ENCODE results near the gene CRYAB. TPM values are rescaled to one million over a fixed set of nuclear protein-coding genes. Genes with fewer than 3 reads are reported as not detected.
"Not testable (repeated sequence)": the region's sequence is repeated elsewhere in the genome, so short reads cannot be mapped to it uniquely, and the experiment has no call there.

CRYAB gene
- total and polyA plus RNA-seq, 2 experiments from 2014 or later, result 15.3 to 91.8 TPM

DNA sequence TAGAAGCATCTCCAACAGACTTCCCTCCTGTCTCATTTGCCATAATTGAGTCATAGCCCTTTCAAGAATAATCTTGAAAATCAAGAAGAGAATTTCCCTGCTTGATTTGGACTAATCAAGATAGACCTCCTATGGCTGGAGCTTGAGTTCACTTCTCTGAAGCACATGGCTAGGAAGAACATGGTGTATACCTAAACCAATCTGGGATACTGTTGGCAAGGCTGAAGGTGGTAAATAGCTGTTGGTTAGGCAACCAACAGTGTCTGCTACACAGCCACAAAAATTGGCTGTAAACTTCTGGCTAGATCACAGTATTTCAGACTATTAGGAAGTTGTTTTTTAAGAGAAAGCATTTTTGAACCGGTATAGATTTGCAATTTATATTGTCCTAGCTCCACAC is 4.9 kb downstream of the CRYAB start:
- DNase-seq (ENCODE audit: low read depth in 1 of 2, low spot score in 1 of 2), result no peak
- Histone ChIP-seq H3K9me3 (ENCODE audit: low read depth) (no peaks in the 10 kb centered on the region), H3K4me3 (no peak overlapping the region), H3K27me3 (no peaks in the 10 kb centered on the region), H3K4me1 (ENCODE audit: low read depth) (peaks cover 27% of the 10 kb centered on the region), H3K36me3 (no peaks in the 10 kb centered on the region), H3K27ac (no peak overlapping the region)
- TF ChIP-seq, protein P1, sequence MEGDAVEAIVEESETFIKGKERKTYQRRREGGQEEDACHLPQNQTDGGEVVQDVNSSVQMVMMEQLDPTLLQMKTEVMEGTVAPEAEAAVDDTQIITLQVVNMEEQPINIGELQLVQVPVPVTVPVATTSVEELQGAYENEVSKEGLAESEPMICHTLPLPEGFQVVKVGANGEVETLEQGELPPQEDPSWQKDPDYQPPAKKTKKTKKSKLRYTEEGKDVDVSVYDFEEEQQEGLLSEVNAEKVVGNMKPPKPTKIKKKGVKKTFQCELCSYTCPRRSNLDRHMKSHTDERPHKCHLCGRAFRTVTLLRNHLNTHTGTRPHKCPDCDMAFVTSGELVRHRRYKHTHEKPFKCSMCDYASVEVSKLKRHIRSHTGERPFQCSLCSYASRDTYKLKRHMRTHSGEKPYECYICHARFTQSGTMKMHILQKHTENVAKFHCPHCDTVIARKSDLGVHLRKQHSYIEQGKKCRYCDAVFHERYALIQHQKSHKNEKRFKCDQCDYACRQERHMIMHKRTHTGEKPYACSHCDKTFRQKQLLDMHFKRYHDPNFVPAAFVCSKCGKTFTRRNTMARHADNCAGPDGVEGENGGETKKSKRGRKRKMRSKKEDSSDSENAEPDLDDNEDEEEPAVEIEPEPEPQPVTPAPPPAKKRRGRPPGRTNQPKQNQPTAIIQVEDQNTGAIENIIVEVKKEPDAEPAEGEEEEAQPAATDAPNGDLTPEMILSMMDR (IDR thresholded peaks at IDR 0.05; ENCODE audit: low read depth, low read length), result no peak

DNA sequence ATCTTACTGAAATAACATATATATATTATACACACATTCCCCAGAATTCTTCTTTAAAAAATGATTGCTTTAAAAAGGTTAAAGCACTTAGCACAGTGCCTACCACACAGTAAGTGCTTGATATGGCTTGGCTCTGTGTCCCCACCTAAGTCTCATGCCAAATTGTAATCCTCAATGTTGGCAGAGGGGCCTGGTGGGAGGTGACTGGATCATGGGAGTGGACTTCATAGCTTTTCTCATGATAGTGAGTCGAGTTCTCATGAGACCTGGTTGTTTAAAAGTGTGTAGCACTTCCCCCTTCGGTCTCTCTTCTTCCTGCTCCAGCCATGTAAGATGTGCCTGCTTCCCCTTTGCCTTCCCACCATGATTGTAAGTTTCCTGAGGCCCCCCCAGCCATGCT is 6.2 kb downstream of the CRYAB start:
- no peak for DNase-seq (ENCODE audit: low read depth in 1 of 2, low spot score in 1 of 2)
- H3K36me3 ChIP-seq, result no peaks in the 10 kb centered on the region
- no peak overlapping the region for H3K4me3 ChIP-seq
- no peak overlapping the region for H3K27ac ChIP-seq
- TF ChIP-seq, protein P1 (IDR thresholded peaks at IDR 0.05; ENCODE audit: low read depth, low read length), result no peak
- no peaks in the 10 kb centered on the region for H3K27me3 ChIP-seq
- H3K9me3 ChIP-seq (ENCODE audit: low read depth), result no peaks in the 10 kb centered on the region
- peaks cover 15% of the 10 kb centered on the region for H3K4me1 ChIP-seq (ENCODE audit: low read depth)

DNA sequence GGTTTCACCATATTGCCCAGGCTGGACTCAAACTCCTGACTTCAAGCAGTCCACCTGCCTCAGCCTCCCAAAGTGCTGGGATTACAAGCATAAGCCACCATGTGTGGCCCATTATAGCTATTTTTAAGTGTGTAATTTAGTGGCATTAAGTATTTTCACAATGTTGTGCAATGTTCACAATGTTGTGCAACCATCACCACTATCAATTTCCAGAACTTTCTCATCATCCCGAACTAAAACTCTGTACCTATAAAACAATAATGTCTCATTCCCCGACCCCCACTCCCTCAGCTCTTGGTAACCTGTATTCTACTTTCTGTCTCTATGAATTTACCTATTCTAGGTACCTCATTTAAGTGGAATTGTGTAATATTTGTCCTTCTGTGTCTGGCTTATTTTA is 24.7 kb downstream of the CRYAB start:
- H3K36me3 ChIP-seq, result peaks cover 4% of the 10 kb centered on the region
- TF ChIP-seq, protein P1 (IDR thresholded peaks at IDR 0.05; ENCODE audit: low read depth, low read length), result no peak

DNA sequence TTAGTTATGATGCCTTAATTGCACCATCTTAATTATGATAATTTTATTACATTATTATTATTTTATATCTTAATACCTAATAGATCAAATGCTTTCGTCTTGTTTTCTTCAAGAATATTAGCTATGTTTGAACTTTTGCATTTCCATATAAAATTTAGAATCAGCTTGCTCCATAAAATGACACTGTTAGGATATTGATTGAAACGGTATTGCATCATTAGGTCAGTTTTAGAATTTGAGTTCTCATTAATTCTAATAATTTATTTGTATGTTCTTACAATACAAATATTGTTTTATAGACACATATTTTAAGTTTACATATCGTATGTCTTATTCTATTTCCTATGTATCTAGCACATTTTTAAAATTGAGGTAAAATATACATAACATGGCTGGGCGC is 25.5 kb downstream of the CRYAB start:
- no peak overlapping the region for H3K4me3 ChIP-seq
- no peak overlapping the region for H3K27ac ChIP-seq
- TF ChIP-seq, protein P1 (IDR thresholded peaks at IDR 0.05; ENCODE audit: low read depth, low read length), result no peak
- no peak for DNase-seq (ENCODE audit: low read depth in 1 of 2, low spot score in 1 of 2)
- peaks cover 4% of the 10 kb centered on the region for H3K36me3 ChIP-seq
- H3K27me3 ChIP-seq, result no peaks in the 10 kb centered on the region
- no peaks in the 10 kb centered on the region for H3K9me3 ChIP-seq (ENCODE audit: low read depth)
- H3K4me1 ChIP-seq (ENCODE audit: low read depth), result no peaks in the 10 kb centered on the region

More for the DNA sequence above, 24.7 kb downstream of the CRYAB start:
- H3K9me3 ChIP-seq (ENCODE audit: low read depth), result no peaks in the 10 kb centered on the region
- no peak overlapping the region for H3K4me3 ChIP-seq
- H3K27ac ChIP-seq, result no peak overlapping the region
- DNase-seq (ENCODE audit: low read depth in 1 of 2, low spot score in 1 of 2), result no peak
- no peaks in the 10 kb centered on the region for H3K4me1 ChIP-seq (ENCODE audit: low read depth)
- no peaks in the 10 kb centered on the region for H3K27me3 ChIP-seq

GRCh38 chr11:111885053-111885452 is 26.5 kb downstream of the CRYAB start:
- not testable (repeated sequence) for H3K4me3 ChIP-seq; H3K9me3 ChIP-seq (ENCODE audit: low read depth); DNase-seq (ENCODE audit: low read depth in 1 of 2, low spot score in 1 of 2); H3K36me3 ChIP-seq; H3K27ac ChIP-seq; H3K27me3 ChIP-seq; H3K4me1 ChIP-seq (ENCODE audit: low read depth)

DNA sequence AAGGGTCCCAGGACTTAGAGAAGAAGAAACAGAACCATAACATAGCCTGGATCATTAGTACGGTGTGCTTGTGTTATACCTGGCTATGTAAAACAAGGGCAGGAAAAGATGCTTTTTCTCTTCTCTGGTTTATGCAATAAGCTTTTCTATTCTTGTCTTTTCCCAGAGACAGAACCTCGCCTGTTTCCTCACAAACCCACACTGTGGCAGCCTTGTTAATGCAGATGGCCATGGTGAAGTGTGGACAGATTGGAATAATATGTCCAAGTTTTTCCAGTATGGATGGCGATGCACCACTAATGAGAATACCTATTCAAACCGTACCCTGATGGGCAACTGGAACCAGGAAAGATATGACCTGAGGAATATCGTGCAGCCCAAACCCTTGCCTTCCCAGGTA is 29.4 kb downstream of the CRYAB start:
- Histone ChIP-seq H3K4me3 (no peak overlapping the region), H3K36me3 (peaks cover 4% of the 10 kb centered on the region), H3K27me3 (no peaks in the 10 kb centered on the region), H3K27ac (no peak overlapping the region), H3K4me1 (ENCODE audit: low read depth) (peaks cover 7% of the 10 kb centered on the region), H3K9me3 (ENCODE audit: low read depth) (no peaks in the 10 kb centered on the region)
- TF ChIP-seq, protein P1 (IDR thresholded peaks at IDR 0.05; ENCODE audit: low read depth, low read length), result no peak
- DNase-seq (ENCODE audit: low read depth in 1 of 2, low spot score in 1 of 2), result no peak
